ENCODE results near the gene AZU1.
A peak's percentile ranks its signal among the peaks of the same experiment; 100 is the strongest.
"Not testable (repeated sequence)": the region's sequence is repeated elsewhere in the genome, so short reads cannot be mapped to it uniquely, and the experiment has no call there.

AZU1 gene

GRCh38 chr19:876089-876488 is 48.5 kb downstream of the AZU1 start (continued):
- TF ChIP-seq ZNF645 (tag by site-specific recombination; IDR thresholded peaks at IDR 0.05) (no peak), AEBP2 (tag by site-specific recombination; IDR thresholded peaks at IDR 0.05; ENCODE audit: borderline replicate concordance) (no peak)

GRCh38 chr19:876780-877314 is 49.2 kb downstream of the AZU1 start:
- Histone ChIP-seq H3K9me3 (ENCODE audit: control insufficient read depth, insufficient read depth, low read depth, low read length) (no peaks in the 10 kb centered on the region), H3K4me1 (ENCODE audit: control insufficient read depth, insufficient read depth, low read length) (no peaks in the 10 kb centered on the region), H3K4me3 (ENCODE audit: low read depth, low read length) (no peak overlapping the region), H3K36me3 (ENCODE audit: control insufficient read depth in 2 of 2, insufficient read depth in 1 of 2, low read length in 2 of 2) (peaks cover 0 to 48% of the 10 kb centered on the region in 2 experiments; a peak in 2 of 3 replicates), H3K27ac (ENCODE audit: extremely low read depth, low read depth, low read length) (no peak overlapping the region)
- ChIA-PET POLR2A (no interaction called here), CTCF (interaction anchor here (0.6 kb wide), 1 partner anchor 66 kb away, joined by 3 read pairs; no protein-coding TSS in a partner anchor)
- TF ChIP-seq KLF1 (tag by site-specific recombination; IDR thresholded peaks at IDR 0.05) (peak; percentile 23; the same call in 1 of the 2 replicates), ZNF843 (tag by site-specific recombination; IDR thresholded peaks at IDR 0.05) (no peak)

DNA sequence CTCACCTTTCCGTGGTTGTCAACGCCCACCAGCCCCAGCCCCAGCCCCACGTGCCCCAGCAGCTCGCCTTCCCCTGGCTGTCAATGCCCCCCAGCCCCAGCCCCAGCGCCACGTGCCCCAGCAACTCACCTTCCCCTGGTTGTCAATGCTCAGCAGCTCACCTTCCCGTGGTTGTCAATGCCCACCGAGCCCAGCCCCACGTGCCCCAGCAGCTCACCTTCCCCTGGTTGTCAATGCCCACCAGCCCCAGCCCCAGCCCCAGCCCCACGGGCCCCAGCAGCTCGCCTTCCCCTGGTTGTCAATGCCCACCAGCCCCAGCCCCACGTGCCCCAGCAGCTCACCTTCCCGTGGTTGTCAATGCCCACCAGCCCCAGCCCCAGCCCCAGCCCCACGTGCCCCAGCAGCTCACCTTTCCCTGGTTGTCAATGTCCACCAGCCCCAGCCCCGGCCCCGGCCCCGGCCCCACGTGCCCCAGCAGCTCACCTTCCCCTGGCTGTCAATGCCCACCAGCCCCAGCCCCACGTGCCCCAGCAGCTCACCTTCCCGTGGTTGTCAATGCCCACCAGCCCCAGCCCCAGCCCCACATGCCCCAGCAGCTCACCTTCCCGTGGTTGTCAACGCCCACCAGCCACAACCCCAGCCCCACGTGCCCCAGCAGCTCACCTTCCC is 50.5 kb downstream of the AZU1 start:
- H3K4me3 ChIP-seq (ENCODE audit: low read depth, low read length); H3K9me3 ChIP-seq (ENCODE audit: control insufficient read depth, insufficient read depth, low read depth, low read length); H3K27ac ChIP-seq (ENCODE audit: extremely low read depth, low read depth, low read length); H3K4me1 ChIP-seq (ENCODE audit: control insufficient read depth, insufficient read depth, low read length): not testable (repeated sequence)
- peaks cover 0 to 61% of the 10 kb centered on the region in 2 experiments; a peak in 2 of 3 replicates for H3K36me3 ChIP-seq (ENCODE audit: control insufficient read depth in 2 of 2, insufficient read depth in 1 of 2, low read length in 2 of 2)
- CTCF ChIA-PET: interaction anchor here (0.6 kb wide), 1 partner anchor 39 kb away, joined by 3 read pairs; no protein-coding TSS in a partner anchor
- POLR2A ChIA-PET: interaction anchor here (0.5 to 0.6 kb wide), 2 partner anchors 15 to 17 kb away, joined by 3 read pairs; no protein-coding TSS in a partner anchor

DNA sequence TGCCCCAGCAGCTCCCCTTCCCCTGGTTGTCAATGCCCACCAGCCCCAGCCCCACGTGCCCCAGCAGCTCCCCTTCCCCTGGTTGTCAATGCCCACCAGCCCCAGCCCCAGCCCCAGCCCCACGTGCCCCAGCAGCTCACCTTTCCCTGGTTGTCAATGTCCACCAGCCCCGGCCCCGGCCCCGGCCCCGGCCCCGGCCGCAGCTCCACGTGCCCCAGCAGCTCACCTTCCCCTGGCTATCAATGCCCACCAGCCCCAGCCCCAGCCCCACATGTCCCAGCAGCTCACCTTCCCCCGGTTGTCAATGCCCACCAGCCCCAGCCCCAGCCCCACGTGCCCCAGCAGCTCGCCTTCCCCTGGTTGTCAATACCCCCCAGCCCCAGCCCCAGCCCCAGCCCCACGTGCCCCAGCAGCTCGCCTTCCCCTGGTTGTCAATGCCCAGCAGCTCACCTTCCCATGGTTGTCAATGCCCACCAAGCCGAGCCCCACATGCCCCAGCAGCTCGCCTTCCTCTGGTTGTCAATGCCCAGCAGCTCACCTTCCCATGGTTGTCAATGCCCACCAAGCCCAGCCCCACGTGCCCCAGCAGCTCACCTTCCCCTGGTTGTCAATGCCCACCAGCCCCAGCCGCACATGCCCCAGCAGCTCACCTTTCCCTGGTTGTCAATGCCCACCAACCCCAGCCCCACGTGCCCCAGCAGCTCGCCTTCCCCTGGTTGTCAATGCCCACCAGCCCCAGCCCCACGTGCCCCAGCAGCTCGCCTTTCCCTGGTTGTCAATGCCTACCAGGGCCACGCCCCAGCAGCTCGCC is 51.3 kb downstream of the AZU1 start:
- peaks cover 0 to 62% of the 10 kb centered on the region in 2 experiments; a peak in 2 of 3 replicates for H3K36me3 ChIP-seq (ENCODE audit: control insufficient read depth in 2 of 2, insufficient read depth in 1 of 2, low read length in 2 of 2)
- POLR2A ChIA-PET: interaction anchor here (0.6 to 1.0 kb wide), 2 partner anchors 16 to 28 kb away, joined by 3 read pairs; no protein-coding TSS in a partner anchor
- CTCF ChIA-PET: interaction anchor here (0.6 kb wide), 1 partner anchor 40 kb away, joined by 3 read pairs; no protein-coding TSS in a partner anchor
- H3K4me1 ChIP-seq (ENCODE audit: control insufficient read depth, insufficient read depth, low read length); H3K9me3 ChIP-seq (ENCODE audit: control insufficient read depth, insufficient read depth, low read depth, low read length); H3K4me3 ChIP-seq (ENCODE audit: low read depth, low read length); H3K27ac ChIP-seq (ENCODE audit: extremely low read depth, low read depth, low read length): not testable (repeated sequence)

GRCh38 chr19:879711-880438 is 52.2 kb downstream of the AZU1 start:
- no peak overlapping the region for H3K4me3 ChIP-seq (ENCODE audit: low read depth, low read length)
- peaks cover 0 to 65% of the 10 kb centered on the region in 2 experiments; a peak in 2 of 3 replicates for H3K36me3 ChIP-seq (ENCODE audit: control insufficient read depth in 2 of 2, insufficient read depth in 1 of 2, low read length in 2 of 2)
- no peaks in the 10 kb centered on the region for H3K4me1 ChIP-seq (ENCODE audit: control insufficient read depth, insufficient read depth, low read length)
- H3K9me3 ChIP-seq (ENCODE audit: control insufficient read depth, insufficient read depth, low read depth, low read length): no peaks in the 10 kb centered on the region
- CTCF ChIA-PET: no interaction called here
- POLR2A ChIA-PET: interaction anchor here (1.0 kb wide), 1 partner anchor 28 kb away, joined by 3 read pairs; no protein-coding TSS in a partner anchor
- no peak overlapping the region for H3K27ac ChIP-seq (ENCODE audit: extremely low read depth, low read depth, low read length)
- TF ChIP-seq OVOL3 (tag by site-specific recombination; IDR thresholded peaks at IDR 0.05) (no peak), ZBTB48 (tag by site-specific recombination; IDR thresholded peaks at IDR 0.05) (no peak), ZNF529 (tag by site-specific recombination; IDR thresholded peaks at IDR 0.05; ENCODE audit: insufficient replicate concordance) (no peak), KLF10 (tag by site-specific recombination; IDR thresholded peaks at IDR 0.05) (peak; percentile 30; the same call in 1 of the 2 replicates), ZNF174 (tag by site-specific recombination; IDR thresholded peaks at IDR 0.05) (no peak), GLIS1 (tag by site-specific recombination; IDR thresholded peaks at IDR 0.05) (peak; percentile 49; the same call in 1 of the 2 replicates), KLF8 (tag by site-specific recombination; IDR thresholded peaks at IDR 0.05) (peak; percentile 32; the same call in 1 of the 2 replicates), ZNF248 (tag by site-specific recombination; IDR thresholded peaks at IDR 0.05) (no peak), ZNF416 (tag by site-specific recombination; IDR thresholded peaks at IDR 0.05) (no peak), KLF9 (tag by site-specific recombination; IDR thresholded peaks at IDR 0.05; ENCODE audit: low read depth) (0 out of 2 replicates have a peak, but pooled peaks have one; percentile 45), ZNF544 (tag by site-specific recombination; IDR thresholded peaks at IDR 0.05) (no peak), MEIS1 (CRISPR knock-in tag; IDR thresholded peaks at IDR 0.05; ENCODE audit: borderline replicate concordance) (no peak), ZNF157 (tag by site-specific recombination; IDR thresholded peaks at IDR 0.05) (no peak)
- TF ChIP-seq, protein P1, sequence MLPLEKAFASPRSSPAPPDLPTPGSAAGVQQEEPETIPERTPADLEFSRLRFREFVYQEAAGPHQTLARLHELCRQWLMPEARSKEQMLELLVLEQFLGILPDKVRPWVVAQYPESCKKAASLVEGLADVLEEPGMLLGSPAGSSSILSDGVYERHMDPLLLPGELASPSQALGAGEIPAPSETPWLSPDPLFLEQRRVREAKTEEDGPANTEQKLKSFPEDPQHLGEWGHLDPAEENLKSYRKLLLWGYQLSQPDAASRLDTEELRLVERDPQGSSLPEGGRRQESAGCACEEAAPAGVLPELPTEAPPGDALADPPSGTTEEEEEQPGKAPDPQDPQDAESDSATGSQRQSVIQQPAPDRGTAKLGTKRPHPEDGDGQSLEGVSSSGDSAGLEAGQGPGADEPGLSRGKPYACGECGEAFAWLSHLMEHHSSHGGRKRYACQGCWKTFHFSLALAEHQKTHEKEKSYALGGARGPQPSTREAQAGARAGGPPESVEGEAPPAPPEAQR (tag by site-specific recombination; IDR thresholded peaks at IDR 0.05): no peak

All from HEK293 (cell line).